Bronchial epithelial cell (primary cell): ENCODE data around the gene ACTL6B. TPM values are rescaled to one million over a fixed set of nuclear protein-coding genes. Genes with fewer than 3 reads are reported as not detected.

Experiments
- DNase-seq: peaks from one replicate; pipeline ENCODE4 v3.0.0-alpha.2; 2010; ENCODE audit warnings: low read depth
- FAIRE-seq: peaks from 2 replicates; lab custom pipeline; 2011; peaks lifted over from hg19 to GRCh38; lab: Jason Lieb, UNC
- H3K27me3 ChIP-seq: 2 replicates; pipeline ENCODE4 v1.5.1; 2011; ENCODE audit warnings: low read length; ENCODE audit not compliant: control insufficient read depth, insufficient read depth
- H3K36me3 ChIP-seq: 2 replicates; pipeline ENCODE4 v1.5.1; 2011; ENCODE audit warnings: low read length; ENCODE audit not compliant: control insufficient read depth, insufficient read depth
- H3K4me3 ChIP-seq: 2 replicates; pipeline ENCODE4 v1.5.1; 2011; ENCODE audit warnings: mild to moderate bottlenecking, low read depth, low read length, control low read depth
- CTCF ChIP-seq: IDR thresholded peaks from 2 replicates; pipeline ENCODE4 v1.5.1; 2011; ENCODE audit warnings: mild to moderate bottlenecking, moderate library complexity, low read length, control low read depth, inconsistent platforms; ENCODE audit not compliant: insufficient read depth, severe bottlenecking
- total RNA-seq: library from RNA; depleted of rRNA; stranded (reverse); fragments of >200 nt; gene quantifications from 2 replicates; pipeline ENCODE4 v1.2.1, GENCODE V29; 2014

ACTL6B gene
- total RNA-seq, 1 donor from 2014 or later = not detected

DNA sequence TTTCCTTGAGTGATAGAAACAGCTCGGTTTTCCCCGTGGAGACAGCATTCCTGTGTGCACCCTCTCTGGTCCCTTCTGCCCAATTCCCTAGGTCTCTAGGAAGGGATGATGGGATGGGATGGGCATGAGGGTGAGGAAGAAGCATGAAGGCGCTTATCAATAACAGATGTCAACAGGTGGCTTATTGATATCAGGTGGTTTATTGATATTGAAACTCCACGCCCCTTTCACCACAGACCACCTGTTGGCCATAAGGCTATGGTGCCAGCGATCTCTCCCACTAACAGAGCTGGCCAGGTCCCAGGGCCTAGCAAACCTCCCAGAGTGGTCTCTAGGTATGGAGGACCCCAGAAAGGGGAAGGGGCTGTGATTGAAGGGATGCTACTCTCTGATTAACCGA is 36.0 kb downstream of the ACTL6B start:
- H3K27me3 ChIP-seq = no peaks in the 10 kb centered on the region
- no peaks in the 10 kb centered on the region for H3K36me3 ChIP-seq
- FAIRE-seq (peak; percentile 36), DNase-seq (no peak)
- no peak overlapping the region for H3K4me3 ChIP-seq
- no peak for TF ChIP-seq CTCF

DNA sequence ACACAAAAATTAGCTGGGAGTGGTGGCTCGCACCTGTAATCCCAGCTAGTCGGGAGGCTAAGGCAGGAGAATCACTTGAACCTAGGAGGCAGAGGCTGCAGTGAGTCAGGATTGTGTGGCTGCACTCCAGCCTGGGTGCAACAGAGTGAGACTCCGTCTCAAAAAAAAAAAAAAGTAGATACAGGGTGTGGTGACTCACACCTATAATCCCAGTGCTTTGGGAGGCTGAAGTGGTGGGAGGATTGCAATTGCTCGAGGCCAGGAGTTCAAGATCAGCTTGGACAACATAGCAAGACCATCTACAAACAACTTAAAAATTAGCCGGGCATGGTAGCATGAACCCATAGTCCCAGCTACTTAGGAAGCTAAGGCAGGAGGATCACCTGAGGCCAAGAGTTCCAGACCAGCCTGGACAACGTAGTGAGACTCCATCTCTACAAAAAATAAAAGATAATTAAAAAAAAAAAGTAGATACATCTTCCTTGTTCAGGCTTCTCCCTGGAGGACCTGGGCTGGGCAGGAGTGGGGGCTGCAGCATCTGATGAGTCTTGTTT is 41.9 kb downstream of the ACTL6B start:
- no peak for DNase-seq
- Histone ChIP-seq H3K27me3 (no peaks in the 10 kb centered on the region), H3K36me3 (peaks cover 1% of the 10 kb centered on the region), H3K4me3 (no peak overlapping the region)
- FAIRE-seq = no peak
- no peak for TF ChIP-seq CTCF

GRCh38 chr7:100613412-100614175 is 42.7 kb downstream of the ACTL6B start:
- TF ChIP-seq CTCF = no peak
- Histone ChIP-seq H3K36me3 (peaks cover 1% of the 10 kb centered on the region), H3K27me3 (no peaks in the 10 kb centered on the region), H3K4me3 (no peak overlapping the region)
- FAIRE-seq = no peak
- no peak for DNase-seq

DNA sequence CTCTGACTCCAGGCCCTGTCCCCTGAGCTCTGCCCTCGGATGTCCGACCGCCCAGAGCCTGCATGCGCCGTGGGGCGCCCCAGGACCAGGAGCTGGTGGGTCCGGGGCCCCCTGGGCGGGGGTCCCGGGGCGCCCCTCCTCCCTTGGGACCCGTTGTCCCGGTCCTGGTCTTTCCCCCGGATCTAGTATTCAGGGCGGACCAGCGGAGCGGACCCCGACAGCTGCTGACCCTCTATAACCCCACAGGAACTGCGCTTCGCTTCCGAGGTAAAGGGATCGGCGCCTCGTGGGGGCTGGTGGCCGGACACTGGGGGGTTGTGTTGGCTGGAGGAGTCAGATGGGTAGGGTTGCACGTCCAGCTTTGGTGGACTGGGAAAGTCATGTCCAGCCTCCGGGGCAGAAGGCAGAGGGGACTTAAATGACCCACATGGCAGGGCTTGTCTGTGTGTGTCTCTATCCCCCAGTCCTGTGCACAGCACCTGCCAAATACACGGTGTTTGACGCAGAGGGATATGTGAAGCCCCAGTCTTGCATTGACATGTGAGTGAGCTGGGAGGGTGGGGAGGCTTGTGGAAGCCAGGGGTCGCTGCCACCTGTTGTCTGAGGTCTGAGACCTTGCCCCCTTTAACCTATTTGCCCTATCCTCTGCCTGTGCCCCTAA is 43.4 kb downstream of the ACTL6B start:
- peaks cover 1% of the 10 kb centered on the region for H3K36me3 ChIP-seq
- peak; percentile 15 for TF ChIP-seq CTCF
- no peak for DNase-seq
- FAIRE-seq = no peak
- H3K27me3 ChIP-seq = no peaks in the 10 kb centered on the region
- peak overlapping the region; percentile 72 for H3K4me3 ChIP-seq

DNA sequence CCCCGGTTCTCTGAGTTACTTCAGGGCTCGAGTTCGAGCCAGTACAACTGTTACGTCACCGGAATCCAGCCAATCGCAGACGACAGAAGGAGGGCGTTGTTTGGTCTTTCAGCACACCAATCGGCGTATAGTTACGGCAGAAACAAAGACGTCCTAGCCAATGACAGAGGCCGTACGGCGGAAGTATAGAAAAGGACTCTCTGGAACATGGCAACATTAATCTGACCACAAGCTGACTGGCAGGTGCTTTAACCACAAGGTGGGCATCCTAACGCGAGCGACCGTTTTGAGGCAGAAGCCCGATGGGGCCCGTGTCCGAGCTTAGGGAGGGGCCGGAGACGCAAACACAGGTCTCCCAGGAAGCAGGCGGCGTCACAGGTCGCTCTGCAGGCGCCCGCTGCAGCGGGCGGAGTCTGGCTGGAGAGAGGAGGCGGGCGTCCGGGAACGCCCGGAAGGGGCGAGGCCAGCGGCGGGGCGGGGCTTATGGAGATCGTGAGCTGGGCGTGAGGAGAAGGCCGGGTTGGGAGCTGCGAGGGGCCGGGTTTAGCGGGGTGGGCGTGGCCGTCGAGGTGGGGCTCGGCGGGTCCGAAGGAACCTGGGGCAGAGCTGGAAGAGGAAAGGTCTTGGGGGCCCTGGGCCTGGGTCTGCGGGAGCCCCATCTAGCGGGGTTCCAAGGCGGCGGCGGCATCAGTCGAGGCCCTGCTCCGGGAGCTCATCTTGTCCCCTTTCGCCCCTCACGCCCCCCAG is 44.1 kb downstream of the ACTL6B start, which contains the start of gene MOSPD3:
Gene MOSPD3, plus strand, starts transcription at position 558 of the 747 bp plus-strand sequence. CDS start 252 bp downstream, outside the sequence.
- FAIRE-seq = peak; percentile 84
- H3K36me3 ChIP-seq = peaks cover 1% of the 10 kb centered on the region
- no peak for TF ChIP-seq CTCF
- DNase-seq = peak; percentile 100
- H3K27me3 ChIP-seq = no peaks in the 10 kb centered on the region
- H3K4me3 ChIP-seq = peak within 1 kb of the TSS; percentile 72
